Panc1 (cell line): Measurements from ENCODE around the gene ZDHHC9. TPM values are rescaled to one million over a fixed set of nuclear protein-coding genes. Genes with fewer than 3 reads are reported as not detected.

Source experiments
- ATAC-seq: fragments of 200-7000 bp; cut with Tn5 transposase; 2 replicates; pipeline ENCODE4 v1.9.1; 2020; ENCODE audit warnings: mild to moderate bottlenecking, moderate library complexity
- BruUV-seq: library from RNA; stranded (reverse); fragments of 400-500 nt; replicated peaks from 2 replicates; lab custom pipeline; 2021; lab: Mats Ljungman, UMichigan
- CTCF ChIA-PET: fragments of 300-600 bp; sonication (Branson Sonifier 250); formaldehyde crosslinking; loops from one replicate; lab custom pipeline; 2022; ENCODE audit warnings: antibody characterized with exemption; lab: Charles Lee
- POLR2A ChIA-PET: fragments of 300-600 bp; sonication (Branson Sonifier 250); formaldehyde crosslinking; loops from one replicate; lab custom pipeline; 2022; ENCODE audit warnings: antibody characterized with exemption; lab: Charles Lee
- DNase-seq: peaks from one replicate; pipeline ENCODE4 v3.0.0-alpha.2; 2010; ENCODE audit warnings: low read depth, low spot score
- H3K27ac ChIP-seq: 2 replicates; pipeline ENCODE4 v1.5.1; 2011; ENCODE audit warnings: mild to moderate bottlenecking, low read length, inconsistent platforms
- H3K27me3 ChIP-seq: fragments of 200-500 bp; sonication (Bioruptor generic); 2 replicates; pipeline ENCODE4 v1.6.0; 2014; ENCODE audit warnings: low read length, inconsistent platforms; ENCODE audit not compliant: control insufficient read depth, insufficient read depth
- H3K36me3 ChIP-seq: fragments of 200-500 bp; sonication (Bioruptor generic); 2 replicates; pipeline ENCODE4 v1.5.1; 2014; ENCODE audit warnings: inconsistent platforms, mild to moderate bottlenecking, low read length, moderate library complexity; ENCODE audit not compliant: control insufficient read depth, insufficient read depth
- H3K4me1 ChIP-seq: 2 replicates; pipeline ENCODE4 v1.5.1; 2011; ENCODE audit warnings: inconsistent platforms, mild to moderate bottlenecking, low read length, moderate library complexity; ENCODE audit not compliant: control insufficient read depth, insufficient read depth
- H3K4me3 ChIP-seq, 2 experiments: 2 replicates each; pipeline ENCODE4 v1.5.1; 2011 to 2012; ENCODE audit warnings: low read depth in 2 of 2, low read length in 2 of 2, mild to moderate bottlenecking in 2 of 2, inconsistent platforms in 1 of 2, moderate library complexity in 1 of 2
- H3K9me3 ChIP-seq: fragments of 200-500 bp; sonication (Bioruptor generic); 2 replicates; pipeline ENCODE4 v1.5.1; 2014; ENCODE audit warnings: low read depth, mild to moderate bottlenecking, inconsistent platforms, low read length, moderate library complexity; ENCODE audit not compliant: control insufficient read depth, insufficient read depth
- POLR2AphosphoS5 ChIP-seq: IDR thresholded peaks from 2 replicates; pipeline ENCODE4 v1.6.1; 2012; ENCODE audit warnings: mild to moderate bottlenecking, low read depth, low read length, moderate library complexity
- SIN3A ChIP-seq: IDR thresholded peaks from 2 replicates; pipeline ENCODE4 v1.6.1; 2012; ENCODE audit warnings: low read depth, mild to moderate bottlenecking, low read length, moderate library complexity, borderline replicate concordance; ENCODE audit not compliant: insufficient read depth
- TCF7L2 ChIP-seq: IDR thresholded peaks from 2 replicates; pipeline ENCODE4 v1.6.1; 2011; ENCODE audit warnings: mild to moderate bottlenecking, low read depth, low read length, inconsistent platforms
- in situ Hi-C: cut with HindIII; loops from 2 replicates; pipeline ENCODE4 v1.10.0; 2016; ENCODE audit warnings: low sequenced_read_pairs, low pct_unique_long_range_greater_than_20kb
- intact Hi-C: fragments of 100-400 bp; cut with micrococcal nuclease; formaldehyde crosslinking; loops from one replicate; pipeline ENCODE4 v1.10.0; 2022; ENCODE audit not compliant: unreplicated experiment
- total RNA-seq: library from RNA; stranded (reverse); gene quantifications from one replicate; pipeline ENCODE4 v1.2.1, GENCODE V29; 2021; ENCODE audit not compliant: unreplicated experiment
- TF ChIP-seq, protein P1 (sequence below): fragments of 450-650 bp; IDR thresholded peaks from 2 replicates; pipeline ENCODE4 v1.5.1; 2017; ENCODE audit warnings: mild to moderate bottlenecking
- TF ChIP-seq, protein P2 (sequence below), 2 experiments: IDR thresholded peaks; 2 replicates each; pipeline ENCODE4 v1.6.1; 2011 to 2012; ENCODE audit warnings: low read depth in 2 of 2, control low read depth in 1 of 2, low read length in 1 of 2, mild to moderate bottlenecking in 1 of 2, moderate library complexity in 1 of 2; ENCODE audit not compliant: insufficient read depth in 1 of 2

Gene ZDHHC9
- total RNA-seq, 1 experiment from 2014 or later, result 57.2 TPM

DNA sequence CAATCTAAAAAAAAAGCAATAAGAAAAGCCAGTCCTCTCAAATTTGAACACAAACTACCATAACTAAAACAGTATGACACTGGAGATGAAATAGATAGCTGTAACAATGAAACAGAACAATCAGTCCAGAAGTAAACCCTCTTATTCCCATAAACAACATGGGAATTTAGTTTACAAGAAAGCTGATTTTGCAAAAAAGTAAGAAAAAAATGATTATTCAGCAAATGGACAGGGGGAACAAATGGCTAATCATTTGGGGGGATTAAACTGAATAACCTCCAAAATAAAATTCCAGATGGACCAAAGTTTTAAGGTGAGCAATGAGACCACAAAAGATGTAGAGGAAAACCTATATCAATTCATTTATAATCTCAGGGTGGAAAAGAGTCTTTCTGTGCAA is 80.0 kb downstream of the ZDHHC9 start:
- Histone ChIP-seq H3K27ac (no peak overlapping the region), H3K4me1 (peaks cover 4% of the 10 kb centered on the region; the same call in 1 of the 2 replicates), H3K27me3 (no peaks in the 10 kb centered on the region), H3K36me3 (no peaks in the 10 kb centered on the region), H3K4me3 (no peak overlapping the region), H3K9me3 (no peaks in the 10 kb centered on the region)
- ATAC-seq, result no peak
- BruUV-seq, result no TSS peak
- DNase-seq, result no peak
- CTCF ChIA-PET, result interaction anchor here (0.7 kb wide), 1 partner anchor 59 kb away, joined by 7 read pairs; no protein-coding TSS in a partner anchor
- no peak for TF ChIP-seq SIN3A
- TF ChIP-seq TCF7L2, result no peak
- TF ChIP-seq, protein P1, sequence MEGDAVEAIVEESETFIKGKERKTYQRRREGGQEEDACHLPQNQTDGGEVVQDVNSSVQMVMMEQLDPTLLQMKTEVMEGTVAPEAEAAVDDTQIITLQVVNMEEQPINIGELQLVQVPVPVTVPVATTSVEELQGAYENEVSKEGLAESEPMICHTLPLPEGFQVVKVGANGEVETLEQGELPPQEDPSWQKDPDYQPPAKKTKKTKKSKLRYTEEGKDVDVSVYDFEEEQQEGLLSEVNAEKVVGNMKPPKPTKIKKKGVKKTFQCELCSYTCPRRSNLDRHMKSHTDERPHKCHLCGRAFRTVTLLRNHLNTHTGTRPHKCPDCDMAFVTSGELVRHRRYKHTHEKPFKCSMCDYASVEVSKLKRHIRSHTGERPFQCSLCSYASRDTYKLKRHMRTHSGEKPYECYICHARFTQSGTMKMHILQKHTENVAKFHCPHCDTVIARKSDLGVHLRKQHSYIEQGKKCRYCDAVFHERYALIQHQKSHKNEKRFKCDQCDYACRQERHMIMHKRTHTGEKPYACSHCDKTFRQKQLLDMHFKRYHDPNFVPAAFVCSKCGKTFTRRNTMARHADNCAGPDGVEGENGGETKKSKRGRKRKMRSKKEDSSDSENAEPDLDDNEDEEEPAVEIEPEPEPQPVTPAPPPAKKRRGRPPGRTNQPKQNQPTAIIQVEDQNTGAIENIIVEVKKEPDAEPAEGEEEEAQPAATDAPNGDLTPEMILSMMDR, result no peak
- TF ChIP-seq, protein P2, sequence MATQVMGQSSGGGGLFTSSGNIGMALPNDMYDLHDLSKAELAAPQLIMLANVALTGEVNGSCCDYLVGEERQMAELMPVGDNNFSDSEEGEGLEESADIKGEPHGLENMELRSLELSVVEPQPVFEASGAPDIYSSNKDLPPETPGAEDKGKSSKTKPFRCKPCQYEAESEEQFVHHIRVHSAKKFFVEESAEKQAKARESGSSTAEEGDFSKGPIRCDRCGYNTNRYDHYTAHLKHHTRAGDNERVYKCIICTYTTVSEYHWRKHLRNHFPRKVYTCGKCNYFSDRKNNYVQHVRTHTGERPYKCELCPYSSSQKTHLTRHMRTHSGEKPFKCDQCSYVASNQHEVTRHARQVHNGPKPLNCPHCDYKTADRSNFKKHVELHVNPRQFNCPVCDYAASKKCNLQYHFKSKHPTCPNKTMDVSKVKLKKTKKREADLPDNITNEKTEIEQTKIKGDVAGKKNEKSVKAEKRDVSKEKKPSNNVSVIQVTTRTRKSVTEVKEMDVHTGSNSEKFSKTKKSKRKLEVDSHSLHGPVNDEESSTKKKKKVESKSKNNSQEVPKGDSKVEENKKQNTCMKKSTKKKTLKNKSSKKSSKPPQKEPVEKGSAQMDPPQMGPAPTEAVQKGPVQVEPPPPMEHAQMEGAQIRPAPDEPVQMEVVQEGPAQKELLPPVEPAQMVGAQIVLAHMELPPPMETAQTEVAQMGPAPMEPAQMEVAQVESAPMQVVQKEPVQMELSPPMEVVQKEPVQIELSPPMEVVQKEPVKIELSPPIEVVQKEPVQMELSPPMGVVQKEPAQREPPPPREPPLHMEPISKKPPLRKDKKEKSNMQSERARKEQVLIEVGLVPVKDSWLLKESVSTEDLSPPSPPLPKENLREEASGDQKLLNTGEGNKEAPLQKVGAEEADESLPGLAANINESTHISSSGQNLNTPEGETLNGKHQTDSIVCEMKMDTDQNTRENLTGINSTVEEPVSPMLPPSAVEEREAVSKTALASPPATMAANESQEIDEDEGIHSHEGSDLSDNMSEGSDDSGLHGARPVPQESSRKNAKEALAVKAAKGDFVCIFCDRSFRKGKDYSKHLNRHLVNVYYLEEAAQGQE (IDR thresholded peaks at IDR 0.05; ENCODE audit: insufficient read depth in 1 of 2, low read depth in 2 of 2, low read length in 1 of 2), result no peak
- TF ChIP-seq POLR2AphosphoS5, result no peak
- POLR2A ChIA-PET, result interaction anchor here (0.6 kb wide), 1 partner anchor 88 kb away, joined by 6 read pairs; no protein-coding TSS in a partner anchor
- intact Hi-C loops, result no loop called here
- in situ Hi-C loops, result no loop called here

DNA sequence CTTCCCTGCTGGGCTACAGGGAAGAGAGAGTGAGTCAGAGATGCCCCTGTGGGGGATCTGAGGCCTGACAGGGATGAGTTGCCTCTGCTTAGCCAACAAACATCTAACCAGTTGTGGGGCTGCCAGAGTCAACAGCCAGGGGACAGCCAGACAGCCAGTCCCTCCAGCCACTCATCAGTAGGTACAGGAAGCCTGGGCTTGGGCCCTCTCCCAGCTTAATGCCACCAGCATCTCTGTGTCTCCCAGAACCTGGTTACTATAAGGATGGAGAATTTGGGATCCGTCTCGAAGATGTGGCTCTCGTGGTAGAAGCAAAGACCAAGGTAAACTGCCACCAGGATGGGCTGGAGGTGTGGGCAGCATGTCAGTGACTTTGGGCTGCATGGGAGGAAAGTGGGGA is 81.2 kb downstream of the ZDHHC9 start:
- POLR2A ChIA-PET, result no interaction called here
- TF ChIP-seq TCF7L2 (no peak), SIN3A (no peak), POLR2AphosphoS5 (no peak)
- TF ChIP-seq, protein P2 (IDR thresholded peaks at IDR 0.05; ENCODE audit: insufficient read depth in 1 of 2, low read depth in 2 of 2, low read length in 1 of 2), result no peak
- TF ChIP-seq, protein P1, result no peak
- DNase-seq, result no peak
- Histone ChIP-seq H3K27me3 (no peaks in the 10 kb centered on the region), H3K9me3 (no peaks in the 10 kb centered on the region), H3K4me1 (peaks cover 4% of the 10 kb centered on the region; the same call in 1 of the 2 replicates), H3K36me3 (no peaks in the 10 kb centered on the region), H3K4me3 (no peak overlapping the region), H3K27ac (no peak overlapping the region)
- in situ Hi-C loops, result no loop called here
- ATAC-seq, result no peak
- BruUV-seq, result no TSS peak
- intact Hi-C loops, result no loop called here
- CTCF ChIA-PET, result no interaction called here
